Pons (tissue), 1 donor: ENCODE data around the gene CTTNBP2.

Experiments used
- DNase-seq: peaks from one replicate; pipeline ENCODE4 v3.0.0-alpha.2; 2016; ENCODE audit warnings: low spot score

Gene CTTNBP2, protein sequence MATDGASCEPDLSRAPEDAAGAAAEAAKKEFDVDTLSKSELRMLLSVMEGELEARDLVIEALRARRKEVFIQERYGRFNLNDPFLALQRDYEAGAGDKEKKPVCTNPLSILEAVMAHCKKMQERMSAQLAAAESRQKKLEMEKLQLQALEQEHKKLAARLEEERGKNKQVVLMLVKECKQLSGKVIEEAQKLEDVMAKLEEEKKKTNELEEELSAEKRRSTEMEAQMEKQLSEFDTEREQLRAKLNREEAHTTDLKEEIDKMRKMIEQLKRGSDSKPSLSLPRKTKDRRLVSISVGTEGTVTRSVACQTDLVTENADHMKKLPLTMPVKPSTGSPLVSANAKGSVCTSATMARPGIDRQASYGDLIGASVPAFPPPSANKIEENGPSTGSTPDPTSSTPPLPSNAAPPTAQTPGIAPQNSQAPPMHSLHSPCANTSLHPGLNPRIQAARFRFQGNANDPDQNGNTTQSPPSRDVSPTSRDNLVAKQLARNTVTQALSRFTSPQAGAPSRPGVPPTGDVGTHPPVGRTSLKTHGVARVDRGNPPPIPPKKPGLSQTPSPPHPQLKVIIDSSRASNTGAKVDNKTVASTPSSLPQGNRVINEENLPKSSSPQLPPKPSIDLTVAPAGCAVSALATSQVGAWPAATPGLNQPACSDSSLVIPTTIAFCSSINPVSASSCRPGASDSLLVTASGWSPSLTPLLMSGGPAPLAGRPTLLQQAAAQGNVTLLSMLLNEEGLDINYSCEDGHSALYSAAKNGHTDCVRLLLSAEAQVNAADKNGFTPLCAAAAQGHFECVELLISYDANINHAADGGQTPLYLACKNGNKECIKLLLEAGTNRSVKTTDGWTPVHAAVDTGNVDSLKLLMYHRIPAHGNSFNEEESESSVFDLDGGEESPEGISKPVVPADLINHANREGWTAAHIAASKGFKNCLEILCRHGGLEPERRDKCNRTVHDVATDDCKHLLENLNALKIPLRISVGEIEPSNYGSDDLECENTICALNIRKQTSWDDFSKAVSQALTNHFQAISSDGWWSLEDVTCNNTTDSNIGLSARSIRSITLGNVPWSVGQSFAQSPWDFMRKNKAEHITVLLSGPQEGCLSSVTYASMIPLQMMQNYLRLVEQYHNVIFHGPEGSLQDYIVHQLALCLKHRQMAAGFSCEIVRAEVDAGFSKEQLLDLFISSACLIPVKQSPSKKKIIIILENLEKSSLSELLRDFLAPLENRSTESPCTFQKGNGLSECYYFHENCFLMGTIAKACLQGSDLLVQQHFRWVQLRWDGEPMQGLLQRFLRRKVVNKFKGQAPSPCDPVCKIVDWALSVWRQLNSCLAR (N-terminal part only)

GRCh38 chr7:117873310-117874190 lies at the start of gene CTTNBP2:
CTTNBP2 (minus strand) TSS chr7:117873441; CDS start chr7:117873415, 26 bp downstream.
- no peak for DNase-seq

DNA sequence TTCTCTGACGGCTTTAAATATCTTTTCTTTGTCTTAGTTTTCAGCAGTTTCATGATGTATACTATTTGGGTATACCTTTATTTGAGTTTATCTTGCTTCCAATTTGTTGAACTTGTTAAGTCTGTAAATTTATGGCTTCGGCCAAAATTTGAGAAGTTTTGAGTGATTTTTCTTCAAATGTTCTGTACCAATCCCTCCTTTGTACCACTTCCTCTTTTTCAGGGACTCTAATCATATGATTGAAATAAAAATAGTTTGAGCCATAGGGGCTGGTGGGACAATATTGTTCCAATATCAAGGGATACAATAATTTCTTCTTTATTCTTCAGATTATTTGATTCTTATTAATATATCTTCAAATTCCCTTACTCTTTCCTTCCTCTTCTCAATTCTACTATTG lies 43.1 kb upstream of the CTTNBP2 start:
- DNase-seq = no peak

- no peak for DNase-seq
Observed at GRCh38 chr7:117912421-117912820, 39.2 kb upstream of the CTTNBP2 start.

GRCh38 chr7:117908031-117908795 lies 35.0 kb upstream of the CTTNBP2 start:
- no peak for DNase-seq

DNA sequence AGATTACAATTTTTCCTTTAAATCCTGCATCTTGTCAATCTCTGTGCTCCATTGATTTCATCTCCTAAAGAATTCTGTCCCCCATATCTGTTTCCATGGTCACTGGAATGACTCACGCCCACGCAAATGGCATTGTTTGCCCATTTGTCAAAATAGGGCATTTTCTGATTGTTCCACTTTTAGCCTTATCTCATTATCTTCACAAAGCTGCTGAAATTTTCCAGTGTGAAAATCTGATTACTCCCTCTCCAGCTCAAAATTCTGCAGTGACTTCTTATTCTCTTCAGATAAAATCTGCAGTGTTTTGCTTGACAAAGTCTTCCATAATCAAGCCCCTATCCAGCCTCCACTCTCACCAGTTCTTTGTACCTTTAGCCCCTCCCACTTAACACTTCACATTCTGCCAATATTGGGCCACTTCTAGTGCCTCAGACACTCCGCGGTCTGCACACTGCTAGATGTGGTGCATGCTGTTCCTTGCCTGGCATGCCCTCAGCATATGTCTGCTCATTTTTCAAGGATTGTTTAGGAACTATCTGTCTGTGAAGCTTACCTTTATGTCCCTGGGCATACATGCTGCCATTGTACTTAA lies 33.9 kb upstream of the CTTNBP2 start:
- DNase-seq = no peak

GRCh38 chr7:117902314-117902889 lies 29.2 kb upstream of the CTTNBP2 start:
- DNase-seq = no peak

DNA sequence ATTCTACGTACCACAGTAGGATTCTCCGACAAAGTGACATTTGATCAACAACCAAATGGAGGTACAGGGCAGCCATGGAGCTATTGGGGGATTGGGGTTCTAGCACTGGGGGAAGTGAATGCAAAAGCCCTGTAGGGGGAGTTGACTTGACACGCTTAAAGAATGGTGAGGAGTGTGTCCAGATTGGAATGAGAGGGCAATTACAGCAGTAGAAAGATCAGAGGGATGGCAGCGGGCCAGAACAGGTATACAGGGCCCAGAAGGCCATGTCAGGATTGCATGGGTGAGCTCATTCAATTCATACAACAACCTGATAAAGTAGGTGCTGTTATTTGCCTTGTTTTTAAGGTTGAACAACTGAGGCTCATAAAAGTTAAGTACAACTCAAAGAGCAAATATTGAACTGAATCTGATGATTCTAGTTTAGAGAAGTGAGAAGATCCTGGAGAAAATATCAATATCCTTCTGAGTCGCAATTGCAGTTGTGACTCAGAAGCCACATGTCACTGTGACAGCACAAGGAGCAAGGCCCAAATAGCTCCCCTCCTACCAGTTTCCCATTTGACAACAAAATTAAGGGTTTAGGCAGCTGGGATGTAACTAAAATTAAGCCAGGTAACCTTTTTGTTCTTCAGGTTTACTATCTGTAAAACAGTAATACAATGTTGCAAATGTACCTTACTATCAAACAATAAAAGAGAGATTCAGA lies 28.0 kb upstream of the CTTNBP2 start:
- DNase-seq = no peak

- DNase-seq = no peak
Observed at GRCh38 chr7:117896339-117896738, 23.1 kb upstream of the CTTNBP2 start.

DNA sequence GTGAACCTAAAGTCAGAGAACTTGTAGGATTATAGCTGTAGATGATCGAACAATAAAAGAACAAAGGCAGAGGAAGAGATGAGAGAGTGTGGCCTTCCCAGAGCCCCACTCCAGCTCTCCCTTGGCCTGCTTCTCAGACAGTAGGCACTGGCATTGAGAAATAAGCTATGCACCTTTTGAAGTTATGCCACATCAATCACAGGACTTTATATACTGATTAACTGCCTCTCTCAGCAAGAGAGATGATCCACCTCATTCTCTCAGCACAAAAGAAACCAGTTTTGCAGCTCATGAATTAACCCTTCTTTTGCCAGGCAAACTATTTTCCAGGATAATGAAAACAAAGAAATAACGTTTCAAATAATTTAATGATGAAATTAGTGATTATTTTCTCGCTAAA lies 22.0 kb upstream of the CTTNBP2 start:
- no peak for DNase-seq

GRCh38 chr7:117894037-117894436 lies 20.8 kb upstream of the CTTNBP2 start:
- DNase-seq = no peak

DNA sequence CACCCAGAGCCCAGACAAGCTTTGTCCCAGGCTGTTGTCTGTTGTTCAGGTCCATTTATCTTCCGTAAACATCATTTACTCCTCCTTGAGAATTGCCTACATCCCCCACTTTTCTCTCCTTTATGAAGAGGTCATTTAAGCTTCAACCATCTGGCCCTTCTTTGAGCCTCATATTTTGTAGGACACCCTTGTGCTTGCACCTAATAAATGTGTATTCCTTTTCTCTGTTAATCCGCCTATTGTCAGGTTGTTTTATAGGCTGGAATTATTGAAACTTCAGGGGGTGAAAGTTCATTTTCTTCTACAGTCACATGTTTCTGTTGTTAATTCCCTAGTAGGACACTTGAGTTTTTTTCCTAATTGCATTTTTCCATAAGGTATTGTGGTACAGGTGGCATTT lies 19.6 kb upstream of the CTTNBP2 start:
- no peak for DNase-seq

- DNase-seq = no peak
Observed at GRCh38 chr7:117889611-117890010, 16.4 kb upstream of the CTTNBP2 start.

DNA sequence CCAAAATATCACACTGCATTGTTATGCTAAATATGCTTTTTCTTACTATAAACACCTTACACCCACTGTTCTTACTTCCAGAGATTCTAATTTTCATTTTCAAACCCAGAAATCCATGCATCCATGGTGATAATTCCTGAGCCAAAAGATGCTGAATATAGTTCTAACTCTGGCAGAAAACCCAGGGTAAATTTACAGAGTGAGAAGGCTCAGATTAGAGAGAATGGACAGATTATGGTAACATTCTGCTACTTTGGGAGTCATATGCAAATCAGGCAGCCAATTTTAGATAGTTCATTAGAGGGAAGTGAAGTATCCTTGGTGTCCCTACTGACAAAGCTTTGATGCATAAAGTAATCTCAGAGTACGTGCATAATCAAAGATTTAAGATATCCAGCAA lies 15.4 kb upstream of the CTTNBP2 start:
- no peak for DNase-seq

DNA sequence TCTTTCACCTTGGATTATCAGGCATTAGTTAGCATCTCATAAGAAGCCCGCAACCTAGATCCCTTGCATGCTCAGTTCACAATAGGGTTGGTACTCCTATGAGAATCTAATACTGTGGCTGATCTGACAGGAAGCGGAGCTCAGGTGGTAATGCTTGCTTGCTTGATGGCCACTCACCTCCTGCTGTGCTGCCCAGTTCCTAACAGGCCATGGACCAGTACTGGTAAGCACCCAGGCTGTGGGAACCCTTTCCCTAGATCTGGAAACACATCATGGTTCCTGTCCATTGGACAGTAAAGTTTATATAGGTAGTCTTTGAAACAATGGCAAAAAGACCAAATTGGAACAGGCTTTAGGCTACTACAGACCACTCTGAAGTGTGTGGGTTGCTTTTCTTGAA lies 9.4 kb upstream of the CTTNBP2 start:
- DNase-seq = no peak

GRCh38 chr7:117876761-117877160 lies 3.5 kb upstream of the CTTNBP2 start:
- no peak for DNase-seq

DNA sequence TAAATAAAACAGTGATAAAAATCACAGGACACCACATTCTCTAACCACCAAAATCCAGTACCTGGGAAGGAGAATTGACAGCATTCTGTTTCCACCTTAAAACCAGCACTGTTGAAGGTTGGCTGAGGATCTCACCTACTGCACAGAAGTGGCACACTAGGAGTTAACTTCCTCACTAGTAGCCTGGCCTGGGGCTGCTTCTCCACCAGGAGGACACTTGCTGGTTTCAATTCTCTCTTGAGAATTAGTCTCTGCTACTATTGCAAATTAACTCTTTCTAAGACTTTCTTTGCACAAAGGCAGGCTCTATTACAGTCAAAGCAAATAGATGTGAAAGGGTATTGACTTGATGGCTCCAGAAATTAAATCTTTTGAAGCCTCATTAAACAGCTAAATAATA lies 2.3 kb upstream of the CTTNBP2 start:
- DNase-seq = no peak

GRCh38 chr7:117874191-117874700 lies 1.0 kb upstream of the CTTNBP2 start:
- DNase-seq = no peak

- peak; percentile 84 for DNase-seq
Observed at GRCh38 chr7:117872561-117873309, 506 bp downstream of the CTTNBP2 start.
